DMS53 treated with DMSO at 0.1 percent for 48 hours (cell line): Measurements from ENCODE around the gene OR2A1.
"Not testable (repeated sequence)": the region's sequence is repeated elsewhere in the genome, so short reads cannot be mapped to it uniquely, and the experiment has no call there.

Source experiments
- DNase-seq: peaks from one replicate; lab custom pipeline; 2025; ENCODE audit not compliant: unreplicated experiment; lab: John Stamatoyannopoulos, UW

Gene OR2A1

DNA sequence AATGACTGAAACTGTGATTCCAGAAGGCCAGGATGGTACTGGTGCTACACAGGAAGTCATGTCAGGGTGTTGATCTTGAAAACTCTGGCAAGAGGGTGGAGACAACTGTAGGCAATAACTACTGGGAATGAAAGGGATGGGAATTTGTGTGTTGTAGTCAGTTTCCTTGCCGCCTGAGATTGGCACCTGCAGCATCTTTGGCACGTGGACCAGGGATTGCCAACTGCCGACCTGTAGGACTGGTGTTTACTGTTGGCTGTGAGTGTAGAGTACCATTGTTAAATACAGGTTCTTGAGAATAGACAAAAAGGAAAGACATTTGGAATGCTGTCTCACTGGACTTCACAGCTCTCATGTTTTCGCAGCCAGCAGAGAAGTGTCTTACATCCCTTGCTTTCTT, 11.1 kb downstream of the OR2A1 start:
- DNase-seq, result not testable (repeated sequence)

DNA sequence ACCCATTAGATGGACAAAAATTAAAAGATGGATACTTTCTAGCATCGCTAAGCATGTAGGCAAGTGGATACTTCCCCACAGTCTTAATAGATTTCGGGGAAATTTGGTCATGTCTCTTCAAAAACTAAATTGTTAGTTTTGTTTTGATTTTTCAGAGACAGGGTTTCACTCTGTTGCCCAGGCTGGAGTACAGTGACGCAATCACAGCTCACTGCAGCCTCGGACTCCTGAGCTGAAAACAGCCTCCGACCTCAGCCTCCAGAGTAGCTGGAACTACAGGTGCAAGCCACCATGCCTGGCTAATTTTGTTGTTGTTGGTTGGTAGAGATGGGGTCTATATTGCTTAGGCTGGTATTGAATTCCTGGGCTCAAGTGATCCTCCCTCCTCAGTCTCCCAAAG, 13.6 kb downstream of the OR2A1 start:
- DNase-seq, result not testable (repeated sequence)

DNA sequence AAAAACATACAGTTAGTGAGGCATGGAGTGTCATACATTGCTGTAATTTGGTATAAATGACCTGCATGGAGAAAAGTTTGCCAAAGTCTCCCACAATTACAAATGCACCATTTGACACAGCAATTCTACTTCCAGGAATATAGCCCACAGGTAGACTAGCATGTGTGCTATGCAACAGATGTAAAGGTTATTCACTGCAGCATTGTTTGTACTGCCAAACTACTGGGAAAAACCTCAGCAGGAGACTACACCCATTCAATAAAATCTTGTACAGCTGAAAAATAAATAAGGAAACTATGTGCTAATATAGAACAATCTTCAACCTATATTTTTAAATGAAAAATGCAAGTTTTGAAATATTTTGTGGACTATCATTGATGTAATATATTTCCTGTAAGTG, 17.8 kb downstream of the OR2A1 start:
- DNase-seq, result not testable (repeated sequence)

DNA sequence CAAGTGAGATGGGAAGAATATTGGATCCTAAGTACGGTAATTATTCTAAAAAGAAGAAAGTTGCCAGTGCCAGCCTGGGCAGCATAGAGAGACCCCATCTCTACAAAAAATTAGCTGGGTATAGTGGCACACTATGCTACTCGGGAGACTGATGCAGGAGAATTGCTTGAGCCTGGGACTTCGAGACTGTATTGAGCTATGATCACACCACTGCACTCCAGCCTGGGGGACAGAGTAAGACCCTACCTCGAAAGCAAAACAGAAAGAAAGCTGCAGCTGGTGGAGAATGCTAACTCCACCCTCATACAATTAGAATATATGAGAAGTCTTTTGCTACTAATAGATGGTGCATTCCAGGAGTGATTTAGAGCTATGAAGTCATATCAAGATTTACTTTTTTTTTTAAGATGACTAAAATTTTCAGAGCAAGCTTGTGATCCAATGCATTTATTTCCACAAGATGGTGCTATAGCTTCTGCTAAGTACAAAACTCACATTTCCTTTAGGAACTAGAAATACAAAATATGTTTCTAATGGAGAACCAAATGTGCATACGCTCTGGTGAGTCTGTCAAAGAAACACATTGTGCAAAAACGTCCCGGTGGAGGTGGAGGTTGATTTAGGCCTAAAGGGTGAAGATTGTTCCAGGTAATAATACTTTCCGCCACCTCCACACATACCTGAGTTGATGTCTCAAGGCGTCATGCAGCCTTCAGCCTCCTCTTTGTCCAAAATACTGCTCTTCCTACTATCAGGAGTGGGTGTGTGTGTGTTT, 19.2 kb downstream of the OR2A1 start:
- DNase-seq, result not testable (repeated sequence)

DNA sequence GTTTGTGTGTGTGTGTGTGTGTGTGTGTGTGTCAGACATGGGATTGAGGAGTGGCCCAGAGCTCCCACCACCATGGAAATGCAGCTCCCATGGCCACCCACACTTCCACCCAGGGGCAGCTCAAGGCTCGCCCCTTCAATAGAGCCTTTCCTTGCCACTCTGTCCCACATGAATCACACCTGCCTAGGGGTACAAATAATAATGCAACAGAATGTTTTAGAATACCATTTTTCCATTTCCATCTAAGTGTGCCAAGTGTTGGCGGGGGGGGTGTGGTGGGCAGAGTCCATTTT, 19.7 kb downstream of the OR2A1 start:
- DNase-seq, result not testable (repeated sequence)

DNA sequence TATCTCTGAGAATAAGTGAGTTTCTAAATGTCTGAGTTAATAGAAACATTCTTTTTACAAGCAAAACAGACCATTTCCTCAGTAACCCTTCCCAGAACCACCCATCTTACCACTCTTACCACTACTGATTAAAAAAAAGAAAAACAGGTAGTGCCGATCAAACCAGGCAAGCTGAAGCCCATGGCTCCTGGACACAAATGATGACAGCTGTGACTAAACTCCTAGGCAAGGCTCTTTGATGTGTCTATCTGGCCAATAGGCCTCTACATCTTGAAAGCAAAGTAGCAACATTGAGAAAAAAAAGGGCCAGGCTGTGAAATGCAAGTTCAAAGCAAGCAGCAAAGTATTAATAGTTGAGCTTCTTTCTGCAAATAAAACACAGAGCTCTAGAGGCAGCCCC, 36.4 kb downstream of the OR2A1 start:
- not testable (repeated sequence) for DNase-seq

DNA sequence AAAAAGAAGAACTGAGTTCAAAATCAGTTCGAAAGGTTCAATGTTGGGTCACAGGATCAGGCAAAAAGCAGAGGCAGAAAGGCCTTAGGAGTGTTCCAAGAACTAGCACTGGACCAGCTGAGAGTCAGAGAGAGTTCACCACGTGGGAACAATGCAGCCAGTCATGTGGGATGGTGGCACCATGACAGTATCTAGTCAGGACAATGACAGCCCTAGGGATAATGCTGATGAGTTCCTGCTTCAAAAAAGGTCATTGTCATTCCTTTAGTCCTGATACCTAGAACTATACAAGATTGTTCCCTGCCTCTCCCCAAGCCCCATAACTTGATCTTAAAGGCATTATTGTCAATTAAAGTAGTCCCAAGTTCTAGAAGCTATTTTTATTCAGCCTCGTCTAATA, 39.4 kb downstream of the OR2A1 start:
- not testable (repeated sequence) for DNase-seq

DNA sequence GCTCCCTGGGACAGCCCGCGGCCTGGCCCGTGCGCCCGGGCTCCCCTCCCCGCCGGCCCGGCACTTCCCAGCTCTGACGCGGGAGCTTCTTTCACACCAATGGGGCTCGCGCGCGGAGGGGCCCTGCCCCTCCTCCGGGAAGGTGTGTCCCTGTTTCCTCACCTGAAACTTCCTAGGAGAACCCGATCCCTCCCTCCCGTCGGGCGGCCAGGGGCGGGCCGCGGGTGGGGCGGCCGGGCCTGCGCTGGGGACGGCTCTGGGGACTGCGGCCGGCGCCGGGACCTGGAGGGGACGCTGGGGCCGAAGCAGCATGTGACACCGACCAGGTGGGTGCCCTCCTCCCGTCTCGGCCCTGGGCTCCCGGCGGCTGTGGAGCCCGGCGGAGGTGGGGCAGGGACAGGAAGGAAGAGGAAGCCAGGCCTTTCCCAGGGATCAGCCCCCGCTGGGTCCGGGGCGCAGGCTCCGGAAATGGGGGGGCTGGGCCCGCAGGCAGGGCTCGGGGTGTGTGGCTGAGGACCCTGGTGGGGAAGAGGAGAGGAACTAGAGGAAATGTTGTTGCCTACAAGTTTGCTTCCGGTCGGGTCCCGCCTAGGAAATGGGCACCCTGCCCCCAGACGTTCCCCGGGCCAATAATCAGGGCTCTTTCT, 43.1 kb downstream of the OR2A1 start, which contains the start of gene ARHGEF5:
Gene ARHGEF5, plus strand, starts transcription at position 227 of the 647 bp plus-strand sequence. CDS start 7,268 bp downstream, outside the sequence.
- DNase-seq, result not testable (repeated sequence)

DNA sequence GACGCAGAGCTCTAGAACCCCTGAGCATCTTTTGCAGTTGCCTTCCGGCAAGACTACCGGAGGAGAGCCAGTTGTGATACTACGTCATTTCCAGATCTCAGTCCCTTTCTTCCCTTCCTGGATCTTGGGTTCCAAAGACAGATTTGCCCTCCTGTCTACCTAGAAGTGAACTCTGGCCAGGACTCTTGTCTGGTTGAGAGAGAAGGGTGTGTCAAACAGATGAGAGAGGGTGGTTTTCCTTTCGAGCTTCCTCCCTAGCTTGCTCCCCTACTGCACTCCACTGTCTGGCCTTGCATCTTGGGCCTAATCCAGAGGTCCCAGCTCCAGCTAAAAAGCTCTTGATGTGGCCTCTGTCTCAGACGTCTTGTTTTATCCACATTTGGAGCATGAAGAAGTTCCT, 44.0 kb downstream of the OR2A1 start:
- DNase-seq, result not testable (repeated sequence)

DNA sequence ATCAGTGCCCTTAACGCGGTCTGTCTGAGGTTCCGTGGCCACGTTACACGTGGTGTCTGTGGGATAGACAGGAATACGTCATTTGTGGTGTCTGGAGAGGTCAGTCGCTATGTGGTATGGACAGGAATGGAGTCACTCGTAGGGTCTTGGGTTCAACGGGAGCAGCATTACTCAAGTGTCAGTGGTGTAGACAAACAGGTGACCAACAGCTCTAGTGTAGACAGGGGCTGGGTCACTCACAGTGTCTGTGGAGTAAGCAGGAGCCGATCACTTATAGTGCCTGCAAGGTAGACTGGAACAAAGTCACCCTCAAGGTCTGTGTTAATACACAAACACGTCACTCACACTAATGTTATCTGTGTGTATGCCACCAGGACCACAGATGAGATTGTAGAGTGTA, 44.6 kb downstream of the OR2A1 start:
- DNase-seq, result not testable (repeated sequence)

DNA sequence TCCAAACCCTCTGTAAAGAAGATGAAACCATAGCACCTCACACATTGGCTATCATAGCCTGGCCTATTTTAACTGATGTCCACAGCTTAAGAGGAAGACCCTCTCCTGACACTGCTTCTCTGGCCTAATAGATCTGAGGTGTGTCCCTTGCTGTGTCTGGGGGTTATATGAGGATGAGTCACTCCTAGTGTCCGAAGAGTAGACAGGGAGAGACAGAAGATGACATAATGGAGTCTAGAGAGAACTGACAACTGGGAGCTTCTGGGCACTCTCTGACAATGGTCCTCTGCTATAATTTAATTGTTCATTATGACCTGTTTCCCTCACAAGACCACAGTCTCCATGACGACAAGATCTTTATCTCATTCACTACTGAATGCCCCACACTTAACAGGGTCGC, 49.8 kb downstream of the OR2A1 start:
- DNase-seq, result not testable (repeated sequence)

DNA sequence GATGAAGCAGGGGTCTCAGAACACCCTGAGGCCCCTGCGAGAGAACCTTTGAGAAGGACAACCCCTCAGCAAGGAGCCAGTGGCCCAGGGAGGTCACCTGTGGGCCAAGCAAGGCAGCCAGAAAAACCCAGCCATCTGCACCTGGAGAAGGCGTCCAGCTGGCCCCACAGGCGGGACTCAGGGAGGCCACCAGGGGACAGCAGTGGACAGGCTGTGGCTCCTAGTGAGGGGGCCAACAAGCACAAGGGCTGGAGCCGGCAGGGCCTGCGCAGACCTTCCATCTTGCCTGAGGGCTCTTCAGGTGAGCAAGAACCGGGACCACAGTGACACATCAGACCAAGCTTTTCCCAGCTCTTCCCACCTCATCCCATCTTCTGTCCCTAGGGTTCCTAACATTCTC, 53.3 kb downstream of the OR2A1 start:
- not testable (repeated sequence) for DNase-seq

DNA sequence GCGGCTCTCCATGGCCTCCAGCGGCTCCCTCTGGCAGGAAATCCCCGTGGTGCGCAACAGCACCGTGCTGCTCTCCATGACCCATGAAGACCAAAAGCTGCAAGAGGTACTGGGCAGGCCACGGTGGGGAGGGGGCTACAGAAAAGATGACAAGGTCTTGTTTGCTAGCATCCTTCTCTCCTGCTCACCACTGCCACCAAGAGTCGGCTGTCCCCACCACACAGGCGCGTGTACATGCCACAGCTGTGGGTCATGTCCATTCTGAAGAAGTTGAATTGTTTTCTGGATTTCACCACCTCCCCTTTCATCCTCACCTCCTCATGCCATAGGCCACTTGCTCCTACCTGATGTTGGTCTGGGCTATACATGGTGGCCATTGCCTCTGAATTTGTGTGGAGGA, 55.0 kb downstream of the OR2A1 start:
- not testable (repeated sequence) for DNase-seq

DNA sequence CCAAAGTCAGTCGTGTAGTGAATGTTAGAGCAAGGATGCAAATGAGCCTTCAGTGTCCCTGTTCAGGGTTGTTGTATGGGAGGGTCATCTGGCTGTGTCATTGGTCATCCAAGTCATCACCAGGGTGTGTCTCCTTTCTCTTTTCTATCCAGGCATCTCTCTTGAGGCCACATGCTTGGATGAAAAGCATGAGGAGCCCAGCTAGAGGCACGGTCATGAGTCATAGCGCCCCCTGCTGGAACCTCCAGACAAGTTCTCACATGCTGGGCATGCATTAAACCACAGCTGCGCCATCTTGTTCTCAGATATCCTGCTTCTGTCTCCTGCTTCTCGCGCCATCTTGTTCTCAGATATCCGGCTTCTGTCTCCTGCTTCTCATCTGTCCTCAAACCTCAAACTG, 57.0 kb downstream of the OR2A1 start:
- not testable (repeated sequence) for DNase-seq
